Measurements from ENCODE around the gene PRDM2.
"Not testable (repeated sequence)": the region's sequence is repeated elsewhere in the genome, so short reads cannot be mapped to it uniquely, and the experiment has no call there.

Gene PRDM2

DNA sequence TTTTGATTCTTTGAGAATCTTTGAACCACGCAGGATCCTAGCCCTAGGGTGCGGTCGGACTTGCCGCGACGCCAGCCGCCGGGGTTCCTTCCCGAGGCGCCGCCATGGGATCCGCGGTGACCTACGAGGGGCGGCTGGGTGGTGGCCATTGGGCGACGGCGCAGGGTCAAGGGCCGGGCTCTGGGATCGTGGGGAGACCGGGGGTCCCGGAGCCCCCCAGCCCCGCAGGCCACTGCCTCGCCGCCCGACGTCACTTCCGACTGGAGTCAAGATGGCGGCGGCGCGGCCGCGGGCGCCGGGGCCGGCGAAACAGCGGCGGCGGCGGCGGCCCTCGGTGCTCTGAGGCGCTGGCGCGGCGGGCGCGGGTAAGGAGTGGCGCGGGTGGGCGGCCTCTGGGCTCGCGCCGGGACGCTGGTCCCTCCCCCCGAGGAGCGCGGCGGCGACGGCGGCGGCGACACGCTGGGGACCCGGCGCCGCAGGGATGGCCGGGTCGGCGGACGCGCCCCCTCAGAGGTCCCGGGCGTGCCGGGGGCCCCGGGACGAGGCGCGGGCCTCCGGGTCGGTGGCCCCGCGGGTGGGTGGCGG lies at the start of gene PRDM2:
Gene PRDM2, plus strand, starts transcription at position 253 of the 585 bp plus-strand sequence. CDS start 15,418 bp downstream, outside the sequence.
- DNase-seq = no peak

DNA sequence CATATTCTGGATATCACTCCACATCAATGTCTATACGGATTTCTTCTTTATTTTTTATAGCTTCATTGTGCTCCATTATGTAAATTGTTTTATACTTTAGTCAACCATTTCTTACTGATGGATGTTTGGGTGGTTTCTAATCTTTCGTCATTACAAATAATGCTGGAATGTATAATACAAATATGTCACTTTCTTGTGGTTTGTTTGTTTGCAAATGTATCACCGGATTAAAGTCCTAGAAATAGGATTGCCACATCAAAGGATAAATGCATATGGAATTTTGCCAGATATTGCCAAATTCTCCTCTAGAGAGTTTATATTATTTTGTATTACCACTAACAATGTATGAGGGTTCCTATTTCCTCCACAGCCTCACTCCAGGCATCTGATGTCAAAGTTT lies 48.7 kb upstream of the PRDM2 start:
- no peak for DNase-seq

DNA sequence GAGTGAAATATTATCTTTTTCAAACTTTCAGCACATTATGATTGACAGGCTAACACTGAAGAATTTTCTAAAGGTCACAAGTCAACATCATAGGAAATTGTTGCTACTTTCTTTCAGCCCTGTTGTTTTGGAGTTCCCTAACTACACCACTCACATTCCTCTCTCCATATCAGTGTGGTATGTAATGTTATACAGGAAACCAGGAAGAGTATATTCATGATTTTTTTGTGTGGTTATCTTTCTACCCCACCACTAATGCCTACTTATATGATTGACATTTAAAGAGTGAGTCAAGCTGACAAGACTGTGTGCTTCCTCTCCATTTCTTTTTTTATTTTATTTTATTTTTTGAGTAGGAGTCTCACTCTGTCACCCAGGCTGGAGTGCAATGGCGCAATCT lies 47.8 kb upstream of the PRDM2 start:
- no peak for DNase-seq

GRCh38 chr1:13661539-13661938 lies 38.4 kb upstream of the PRDM2 start:
- no peak for DNase-seq

- no peak for DNase-seq
Measured at GRCh38 chr1:13662493-13662892, 37.5 kb upstream of the PRDM2 start.

DNA sequence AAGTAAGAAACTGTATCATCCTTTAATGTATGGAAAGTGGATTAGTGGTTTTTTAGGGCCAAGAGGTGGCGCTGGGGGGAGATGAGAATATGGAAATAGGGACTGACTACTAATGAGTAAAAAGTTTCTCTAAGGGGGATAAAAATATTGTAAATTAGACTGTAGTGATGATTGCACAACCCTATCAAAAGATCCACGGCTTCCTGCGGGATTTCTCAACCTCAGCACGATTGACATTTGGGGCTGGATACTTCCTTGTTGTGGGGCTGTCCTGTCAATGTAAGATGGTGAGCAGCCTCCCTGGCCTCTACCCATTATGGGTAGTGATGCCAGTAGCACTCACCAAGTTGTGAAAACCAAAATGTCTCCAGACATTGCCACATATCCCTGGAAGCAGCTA lies 36.0 kb upstream of the PRDM2 start:
- DNase-seq = no peak

DNA sequence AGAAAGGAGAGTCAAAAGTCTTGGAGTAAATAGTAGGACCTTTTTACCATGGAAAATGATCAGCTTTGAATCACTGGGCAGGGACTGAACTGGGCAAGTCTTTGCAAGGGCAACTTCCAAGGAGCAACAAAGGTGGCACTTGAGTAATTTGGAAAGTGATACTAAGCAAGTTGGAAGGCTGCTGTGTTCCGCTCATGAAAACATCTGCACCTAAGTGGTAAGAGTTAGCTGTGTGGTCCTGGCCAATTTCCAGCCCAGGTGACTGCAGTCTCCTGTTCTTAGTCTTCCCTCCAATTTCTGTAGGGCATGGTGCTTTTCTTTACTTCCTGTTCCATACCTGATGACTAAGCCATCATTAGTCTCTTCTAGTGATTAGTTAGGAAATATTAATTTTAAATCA lies 35.5 kb upstream of the PRDM2 start:
- no peak for DNase-seq

DNA sequence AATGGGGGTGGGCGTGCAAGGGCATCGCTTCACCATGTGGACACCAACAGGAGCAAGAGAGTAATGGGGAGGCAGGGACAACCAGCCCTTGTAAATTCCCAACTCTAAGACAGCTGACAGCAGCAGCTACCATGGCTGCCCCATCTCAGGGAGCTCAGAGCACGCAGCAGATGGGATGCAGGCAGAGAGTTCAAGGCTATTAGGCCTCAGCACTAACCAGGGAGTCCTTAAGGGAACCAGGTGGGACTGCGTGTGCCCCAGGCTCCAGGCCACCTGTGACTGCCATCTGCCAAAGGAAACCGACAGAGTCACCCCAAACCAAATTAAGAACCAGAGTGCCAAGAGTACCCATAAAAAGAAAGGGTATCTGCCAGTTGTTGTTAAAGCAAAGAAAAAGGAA lies 33.7 kb upstream of the PRDM2 start:
- no peak for DNase-seq

DNA sequence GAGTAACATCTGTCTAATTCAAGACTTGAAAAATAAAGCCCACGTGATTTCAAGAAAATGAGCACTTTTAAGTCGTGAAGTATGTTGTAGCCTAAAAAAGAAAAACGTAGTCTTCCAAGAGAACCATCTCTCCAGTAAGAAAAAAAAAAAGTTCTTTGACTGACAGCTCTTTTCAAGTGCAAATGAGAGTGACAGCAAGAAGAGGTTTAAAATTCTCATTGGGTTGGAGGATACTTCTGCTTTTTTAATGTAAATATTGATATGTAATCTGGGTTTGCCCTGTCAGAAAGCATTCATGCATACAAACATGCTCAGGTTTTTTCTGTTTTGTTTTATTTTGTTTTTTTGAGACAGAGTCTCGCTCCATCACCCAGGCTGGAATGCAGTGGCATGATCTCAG lies 32.3 kb upstream of the PRDM2 start:
- no peak for DNase-seq

- DNase-seq = no peak
Measured at GRCh38 chr1:13674377-13674776, 25.6 kb upstream of the PRDM2 start.

DNA sequence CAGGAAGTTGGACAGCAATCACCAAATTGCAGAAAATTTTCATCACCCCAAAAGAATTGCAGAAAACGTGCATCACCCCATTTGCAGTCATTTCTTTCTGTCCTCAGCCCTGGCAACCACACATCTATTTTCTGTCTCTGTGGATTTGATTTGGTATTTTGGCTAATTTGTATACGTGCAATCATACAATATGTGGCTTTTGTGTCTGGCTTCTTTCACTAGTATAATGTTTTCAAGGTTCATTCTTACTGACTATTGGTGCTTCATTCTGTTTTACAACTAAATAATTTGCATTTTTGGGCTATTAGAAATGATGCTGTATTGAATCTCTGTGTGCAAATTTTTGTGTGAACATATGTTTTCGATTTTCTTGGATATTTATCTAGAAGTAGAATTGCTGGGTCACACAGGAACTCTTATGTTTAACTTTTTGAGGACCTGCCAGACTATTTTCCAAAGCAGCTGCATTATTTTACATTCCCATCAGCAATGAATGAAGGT lies 24.8 kb upstream of the PRDM2 start:
- no peak for DNase-seq

GRCh38 chr1:13677896-13678295 lies 22.1 kb upstream of the PRDM2 start:
- DNase-seq = no peak

DNA sequence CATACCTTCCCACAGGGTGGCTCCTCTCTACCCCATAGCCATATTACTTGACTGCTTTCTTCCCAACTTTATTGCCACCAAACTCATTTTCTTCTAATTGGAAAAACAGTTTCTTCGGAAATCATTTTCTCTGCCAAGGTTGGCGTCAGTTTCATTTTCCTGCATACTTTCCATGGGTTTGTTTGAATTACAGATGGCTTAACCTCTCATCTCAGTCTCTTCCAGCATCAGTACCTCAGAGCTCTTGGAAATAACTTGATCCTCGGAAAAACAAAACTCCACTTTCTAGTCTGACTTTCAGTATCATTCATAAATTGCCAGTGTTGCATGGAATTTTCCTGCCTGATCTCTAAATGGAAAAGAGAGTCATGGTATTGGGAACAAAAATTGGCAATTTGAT lies 20.3 kb upstream of the PRDM2 start:
- DNase-seq = no peak

DNA sequence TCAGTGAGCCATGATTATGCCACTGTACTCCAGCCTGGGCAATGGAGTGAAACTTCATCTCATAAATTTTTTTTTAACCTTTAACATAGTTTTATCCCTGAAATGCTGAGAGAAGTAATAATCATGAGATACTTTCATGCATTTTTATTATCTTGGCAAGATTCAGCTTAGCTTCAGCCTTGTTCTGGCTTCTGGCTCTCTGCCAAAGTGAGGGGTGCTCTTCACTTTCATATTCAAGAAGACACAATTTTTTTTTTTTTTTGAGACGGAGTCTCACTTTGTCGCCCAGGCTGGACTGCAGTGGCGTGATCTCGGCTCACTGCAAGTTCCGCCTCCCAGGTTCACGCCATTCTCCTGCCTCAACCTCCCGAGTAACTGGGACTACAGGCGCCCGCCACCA lies 19.4 kb upstream of the PRDM2 start:
- not testable (repeated sequence) for DNase-seq

DNA sequence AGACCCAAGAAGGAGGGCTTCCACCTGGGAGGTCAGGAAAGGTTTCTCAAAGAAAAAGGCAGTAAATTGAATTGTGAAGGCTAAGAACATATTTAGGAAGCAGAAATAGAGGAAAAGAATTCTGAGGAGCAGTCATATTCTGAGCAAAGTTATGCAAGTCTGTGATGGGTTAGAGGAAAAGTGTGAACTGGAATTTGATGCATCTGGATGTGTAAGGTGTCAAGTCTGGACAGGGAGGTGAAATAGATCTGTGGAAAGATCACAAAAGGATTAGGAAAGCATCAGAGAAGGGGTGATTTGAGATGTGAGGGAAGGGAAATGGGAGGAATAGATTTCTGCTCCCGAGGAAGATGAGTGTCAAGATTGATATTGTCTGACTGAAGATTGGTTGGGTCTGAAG lies 18.1 kb upstream of the PRDM2 start:
- no peak for DNase-seq

GRCh38 chr1:13682444-13682843 lies 17.5 kb upstream of the PRDM2 start:
- no peak for DNase-seq

GRCh38 chr1:13683206-13683605 lies 16.8 kb upstream of the PRDM2 start:
- no peak for DNase-seq

GRCh38 chr1:13687151-13687715 lies 12.8 kb upstream of the PRDM2 start:
- DNase-seq = no peak

DNA sequence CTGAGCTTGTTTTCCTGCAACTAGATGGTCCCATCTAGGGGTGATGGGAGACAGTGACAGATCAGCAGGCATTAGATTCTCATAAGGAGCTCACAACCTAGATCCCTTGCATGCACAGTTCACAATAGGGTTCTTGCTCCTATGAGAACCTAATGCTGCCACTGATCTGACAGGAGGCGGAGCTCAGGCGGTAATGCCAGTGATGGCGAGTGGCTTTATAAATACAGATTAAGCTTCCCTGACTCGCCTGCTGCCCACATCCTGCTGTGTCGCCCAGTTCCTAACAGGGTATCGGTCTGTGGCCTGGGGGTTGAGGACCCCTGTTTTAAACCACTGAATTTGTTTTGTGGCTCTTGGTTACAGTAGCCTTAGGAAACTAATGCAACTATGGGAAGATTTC lies 6.9 kb upstream of the PRDM2 start:
- not testable (repeated sequence) for DNase-seq

- DNase-seq = no peak
Measured at GRCh38 chr1:13694886-13695684, 4.9 kb upstream of the PRDM2 start.

GRCh38 chr1:13697738-13698137 lies 2.2 kb upstream of the PRDM2 start:
- DNase-seq = no peak

GRCh38 chr1:13699510-13699909 lies 478 bp upstream of the PRDM2 start:
- no peak for DNase-seq

GRCh38 chr1:13700521-13701270 lies 708 bp downstream of the PRDM2 start:
- no peak for DNase-seq

DNA sequence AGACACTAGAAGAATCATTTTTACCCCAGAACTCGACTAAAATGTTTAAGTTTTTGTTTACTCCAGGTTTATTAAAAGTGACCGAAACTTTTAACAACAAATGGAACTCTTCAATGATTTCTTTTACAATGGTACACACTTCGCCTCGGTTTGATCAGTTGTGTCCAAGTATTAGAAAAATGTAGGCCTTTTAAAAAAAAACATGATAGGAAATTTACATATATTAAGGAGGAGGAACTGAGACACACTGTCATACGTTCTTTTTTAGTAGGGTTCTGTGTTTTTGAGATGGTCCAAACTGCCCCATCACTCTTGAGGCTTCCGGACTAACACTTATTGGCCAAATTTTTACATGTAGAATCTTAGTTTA lies 1.3 kb downstream of the PRDM2 start:
- no peak for DNase-seq
